ENCODE data around the gene SCD. TPM values are rescaled to one million over a fixed set of nuclear protein-coding genes. Genes with fewer than 3 reads are reported as not detected.

The SCD gene
- total and polyA plus RNA-seq, 4 donors = 43.4 to 1,255 (median 234) TPM

DNA sequence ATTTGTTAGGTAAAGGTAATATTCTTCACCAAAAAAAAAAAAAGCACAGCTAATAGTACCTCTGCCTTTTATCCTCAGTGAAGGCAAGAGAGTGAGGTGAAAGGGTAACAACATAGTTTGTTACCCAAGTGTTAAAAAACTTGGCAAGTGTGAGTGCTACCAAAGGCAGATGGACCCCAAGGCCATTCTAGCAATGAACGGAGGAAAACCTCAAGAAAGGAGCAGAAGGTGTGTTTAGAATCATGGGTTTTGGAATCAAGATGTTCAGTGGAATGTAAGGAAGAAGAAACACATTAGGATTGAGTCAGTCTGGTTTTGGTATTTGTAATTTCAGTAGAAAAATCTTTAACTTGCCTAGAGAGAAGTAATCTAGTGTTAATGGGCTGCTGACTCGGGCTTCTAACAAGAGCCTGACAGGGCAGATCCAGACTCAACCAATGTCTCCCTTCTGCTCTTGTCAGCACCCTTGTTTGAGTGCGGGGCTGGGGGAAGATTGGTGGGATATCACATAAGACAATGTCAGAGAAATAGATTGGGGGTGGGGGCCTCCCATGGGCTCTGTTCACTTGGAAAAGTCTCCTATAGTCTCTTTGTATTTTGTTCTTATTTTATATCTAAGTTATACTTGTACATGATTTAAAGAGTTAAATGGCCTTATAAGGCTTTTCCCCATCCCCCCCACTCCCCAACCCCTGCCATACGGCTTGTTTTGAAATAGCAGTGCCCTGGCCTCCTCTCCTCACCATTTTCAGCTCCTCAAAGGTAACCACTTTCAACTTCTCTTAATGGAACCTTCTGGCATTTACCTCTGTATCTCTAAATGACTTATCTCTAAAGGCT is 44.4 kb downstream of the SCD start:
- Histone ChIP-seq H3K9me3 (ENCODE audit: control insufficient read depth in 4 of 4, low read length in 3 of 4) (no peaks in the 10 kb centered on the region), H3K27ac (ENCODE audit: low read depth in 1 of 2, low read length in 2 of 2) (no peak overlapping the region), H3K4me3 (ENCODE audit: low read depth in 1 of 3, low read length in 3 of 3) (no peak overlapping the region), H3K36me3 (ENCODE audit: control insufficient read depth in 4 of 4, insufficient read depth in 3 of 4, low read depth in 1 of 4, low read length in 3 of 4) (no peaks in the 10 kb centered on the region), H3K27me3 (ENCODE audit: control insufficient read depth in 4 of 4, insufficient read depth in 4 of 4, low read length in 3 of 4) (no peaks in the 10 kb centered on the region), H3K4me1 (ENCODE audit: control insufficient read depth in 4 of 4, insufficient read depth in 4 of 4, low read length in 3 of 4) (peaks cover 0 to 5% (median 0%) of the 10 kb centered on the region in 4 donors), H3K9ac (ENCODE audit: low read depth in 1 of 2, low read length in 2 of 2) (no peak overlapping the region)
- no peak for DNase-seq (ENCODE audit: low spot score)
- 86% methylated on average over 4 of the region's 4 CpGs for WGBS
- TF ChIP-seq TAF1 (conservative IDR thresholded peaks at IDR 0.05) = no peak
- no peak for TF ChIP-seq RAD21 (IDR thresholded peaks at IDR 0.05)
- TF ChIP-seq, protein P1, sequence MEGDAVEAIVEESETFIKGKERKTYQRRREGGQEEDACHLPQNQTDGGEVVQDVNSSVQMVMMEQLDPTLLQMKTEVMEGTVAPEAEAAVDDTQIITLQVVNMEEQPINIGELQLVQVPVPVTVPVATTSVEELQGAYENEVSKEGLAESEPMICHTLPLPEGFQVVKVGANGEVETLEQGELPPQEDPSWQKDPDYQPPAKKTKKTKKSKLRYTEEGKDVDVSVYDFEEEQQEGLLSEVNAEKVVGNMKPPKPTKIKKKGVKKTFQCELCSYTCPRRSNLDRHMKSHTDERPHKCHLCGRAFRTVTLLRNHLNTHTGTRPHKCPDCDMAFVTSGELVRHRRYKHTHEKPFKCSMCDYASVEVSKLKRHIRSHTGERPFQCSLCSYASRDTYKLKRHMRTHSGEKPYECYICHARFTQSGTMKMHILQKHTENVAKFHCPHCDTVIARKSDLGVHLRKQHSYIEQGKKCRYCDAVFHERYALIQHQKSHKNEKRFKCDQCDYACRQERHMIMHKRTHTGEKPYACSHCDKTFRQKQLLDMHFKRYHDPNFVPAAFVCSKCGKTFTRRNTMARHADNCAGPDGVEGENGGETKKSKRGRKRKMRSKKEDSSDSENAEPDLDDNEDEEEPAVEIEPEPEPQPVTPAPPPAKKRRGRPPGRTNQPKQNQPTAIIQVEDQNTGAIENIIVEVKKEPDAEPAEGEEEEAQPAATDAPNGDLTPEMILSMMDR (IDR thresholded peaks at IDR 0.05; ENCODE audit: low read depth, low read length, missing input control) = no peak

DNA sequence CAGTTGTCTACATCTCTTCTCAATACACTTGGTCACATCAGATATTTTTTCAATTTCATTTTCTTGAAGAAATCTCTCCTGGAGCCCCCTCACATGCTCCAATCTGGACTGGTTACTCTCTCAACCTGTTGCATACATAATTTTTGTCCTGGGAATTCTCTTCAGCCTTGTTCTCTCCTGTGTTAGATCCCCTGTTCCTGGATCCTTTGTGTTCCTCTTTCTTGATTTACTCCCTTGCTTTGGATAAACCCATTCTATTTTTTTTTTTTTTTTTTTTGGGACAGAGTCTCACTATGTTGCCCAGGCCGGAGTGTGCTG is 45.6 kb downstream of the SCD start:
- Histone ChIP-seq H3K9me3 (ENCODE audit: control insufficient read depth in 4 of 4, low read length in 3 of 4) (no peaks in the 10 kb centered on the region), H3K27me3 (ENCODE audit: control insufficient read depth in 4 of 4, insufficient read depth in 4 of 4, low read length in 3 of 4) (no peaks in the 10 kb centered on the region), H3K4me3 (ENCODE audit: low read depth in 1 of 3, low read length in 3 of 3) (no peak overlapping the region), H3K4me1 (ENCODE audit: control insufficient read depth in 4 of 4, insufficient read depth in 4 of 4, low read length in 3 of 4) (peaks cover 0 to 5% (median 0%) of the 10 kb centered on the region in 4 donors), H3K9ac (ENCODE audit: low read depth in 1 of 2, low read length in 2 of 2) (no peak overlapping the region), H3K36me3 (ENCODE audit: control insufficient read depth in 4 of 4, insufficient read depth in 3 of 4, low read depth in 1 of 4, low read length in 3 of 4) (no peaks in the 10 kb centered on the region), H3K27ac (ENCODE audit: low read depth in 1 of 2, low read length in 2 of 2) (peak overlapping the region in 1 of 2 donors; percentile 16)
- 97% methylated on average over 1 of the region's 1 CpG for WGBS
- no peak for DNase-seq (ENCODE audit: low spot score)
- TF ChIP-seq, protein P2, sequence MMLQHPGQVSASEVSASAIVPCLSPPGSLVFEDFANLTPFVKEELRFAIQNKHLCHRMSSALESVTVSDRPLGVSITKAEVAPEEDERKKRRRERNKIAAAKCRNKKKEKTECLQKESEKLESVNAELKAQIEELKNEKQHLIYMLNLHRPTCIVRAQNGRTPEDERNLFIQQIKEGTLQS (IDR thresholded peaks at IDR 0.05) = no peak
- TF ChIP-seq HNF4A (conservative IDR thresholded peaks at IDR 0.05) (no peak), JUND (IDR thresholded peaks at IDR 0.05) (peak in 1 of 2 donors; percentile 5)
- TF ChIP-seq, protein P3, sequence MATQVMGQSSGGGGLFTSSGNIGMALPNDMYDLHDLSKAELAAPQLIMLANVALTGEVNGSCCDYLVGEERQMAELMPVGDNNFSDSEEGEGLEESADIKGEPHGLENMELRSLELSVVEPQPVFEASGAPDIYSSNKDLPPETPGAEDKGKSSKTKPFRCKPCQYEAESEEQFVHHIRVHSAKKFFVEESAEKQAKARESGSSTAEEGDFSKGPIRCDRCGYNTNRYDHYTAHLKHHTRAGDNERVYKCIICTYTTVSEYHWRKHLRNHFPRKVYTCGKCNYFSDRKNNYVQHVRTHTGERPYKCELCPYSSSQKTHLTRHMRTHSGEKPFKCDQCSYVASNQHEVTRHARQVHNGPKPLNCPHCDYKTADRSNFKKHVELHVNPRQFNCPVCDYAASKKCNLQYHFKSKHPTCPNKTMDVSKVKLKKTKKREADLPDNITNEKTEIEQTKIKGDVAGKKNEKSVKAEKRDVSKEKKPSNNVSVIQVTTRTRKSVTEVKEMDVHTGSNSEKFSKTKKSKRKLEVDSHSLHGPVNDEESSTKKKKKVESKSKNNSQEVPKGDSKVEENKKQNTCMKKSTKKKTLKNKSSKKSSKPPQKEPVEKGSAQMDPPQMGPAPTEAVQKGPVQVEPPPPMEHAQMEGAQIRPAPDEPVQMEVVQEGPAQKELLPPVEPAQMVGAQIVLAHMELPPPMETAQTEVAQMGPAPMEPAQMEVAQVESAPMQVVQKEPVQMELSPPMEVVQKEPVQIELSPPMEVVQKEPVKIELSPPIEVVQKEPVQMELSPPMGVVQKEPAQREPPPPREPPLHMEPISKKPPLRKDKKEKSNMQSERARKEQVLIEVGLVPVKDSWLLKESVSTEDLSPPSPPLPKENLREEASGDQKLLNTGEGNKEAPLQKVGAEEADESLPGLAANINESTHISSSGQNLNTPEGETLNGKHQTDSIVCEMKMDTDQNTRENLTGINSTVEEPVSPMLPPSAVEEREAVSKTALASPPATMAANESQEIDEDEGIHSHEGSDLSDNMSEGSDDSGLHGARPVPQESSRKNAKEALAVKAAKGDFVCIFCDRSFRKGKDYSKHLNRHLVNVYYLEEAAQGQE (IDR thresholded peaks at IDR 0.05) = no peak

DNA sequence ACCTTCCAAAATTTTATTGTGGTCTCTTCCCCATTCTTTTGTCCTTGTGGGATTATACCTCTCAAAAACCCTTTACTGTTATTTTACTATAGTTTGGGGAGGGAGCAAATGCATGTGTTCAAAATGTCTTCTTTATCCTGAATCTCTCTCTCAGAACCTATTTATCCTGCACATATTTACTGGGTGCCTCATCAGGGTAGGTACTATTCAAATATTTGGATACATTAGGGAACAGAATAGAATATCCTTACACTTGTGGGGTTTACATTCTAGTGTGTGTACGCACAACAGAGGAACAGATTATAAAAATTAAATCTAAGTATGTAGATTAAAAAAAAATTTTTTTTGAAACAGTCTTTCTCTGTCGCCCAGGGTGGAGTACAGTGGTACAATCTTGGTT is 48.6 kb downstream of the SCD start:
- no peak for DNase-seq (ENCODE audit: low spot score)
- H3K9me3 ChIP-seq (ENCODE audit: control insufficient read depth in 4 of 4, low read length in 3 of 4) = no peaks in the 10 kb centered on the region
- H3K27ac ChIP-seq (ENCODE audit: low read depth in 1 of 2, low read length in 2 of 2) = no peak overlapping the region
- H3K4me3 ChIP-seq (ENCODE audit: low read depth in 1 of 3, low read length in 3 of 3) = no peak overlapping the region
- H3K27me3 ChIP-seq (ENCODE audit: control insufficient read depth in 4 of 4, insufficient read depth in 4 of 4, low read length in 3 of 4) = no peaks in the 10 kb centered on the region
- H3K9ac ChIP-seq (ENCODE audit: low read depth in 1 of 2, low read length in 2 of 2) = no peak overlapping the region
- no peaks in the 10 kb centered on the region for H3K36me3 ChIP-seq (ENCODE audit: control insufficient read depth in 4 of 4, insufficient read depth in 3 of 4, low read depth in 1 of 4, low read length in 3 of 4)
- TF ChIP-seq, protein P4, sequence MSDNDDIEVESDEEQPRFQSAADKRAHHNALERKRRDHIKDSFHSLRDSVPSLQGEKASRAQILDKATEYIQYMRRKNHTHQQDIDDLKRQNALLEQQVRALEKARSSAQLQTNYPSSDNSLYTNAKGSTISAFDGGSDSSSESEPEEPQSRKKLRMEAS (IDR thresholded peaks at IDR 0.05) = no peak
- TF ChIP-seq SP1 (IDR thresholded peaks at IDR 0.05) (no peak), FOXA1 (IDR thresholded peaks at IDR 0.05) (no peak), JUND (IDR thresholded peaks at IDR 0.05) (no peak), YY1 (IDR thresholded peaks at IDR 0.05) (no peak)
- TF ChIP-seq, protein P5, sequence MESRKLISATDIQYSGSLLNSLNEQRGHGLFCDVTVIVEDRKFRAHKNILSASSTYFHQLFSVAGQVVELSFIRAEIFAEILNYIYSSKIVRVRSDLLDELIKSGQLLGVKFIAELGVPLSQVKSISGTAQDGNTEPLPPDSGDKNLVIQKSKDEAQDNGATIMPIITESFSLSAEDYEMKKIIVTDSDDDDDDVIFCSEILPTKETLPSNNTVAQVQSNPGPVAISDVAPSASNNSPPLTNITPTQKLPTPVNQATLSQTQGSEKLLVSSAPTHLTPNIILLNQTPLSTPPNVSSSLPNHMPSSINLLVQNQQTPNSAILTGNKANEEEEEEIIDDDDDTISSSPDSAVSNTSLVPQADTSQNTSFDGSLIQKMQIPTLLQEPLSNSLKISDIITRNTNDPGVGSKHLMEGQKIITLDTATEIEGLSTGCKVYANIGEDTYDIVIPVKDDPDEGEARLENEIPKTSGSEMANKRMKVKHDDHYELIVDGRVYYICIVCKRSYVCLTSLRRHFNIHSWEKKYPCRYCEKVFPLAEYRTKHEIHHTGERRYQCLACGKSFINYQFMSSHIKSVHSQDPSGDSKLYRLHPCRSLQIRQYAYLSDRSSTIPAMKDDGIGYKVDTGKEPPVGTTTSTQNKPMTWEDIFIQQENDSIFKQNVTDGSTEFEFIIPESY (IDR thresholded peaks at IDR 0.05) = no peak
- WGBS = 73% methylated on average over 2 of the region's 2 CpGs
- H3K4me1 ChIP-seq (ENCODE audit: control insufficient read depth in 4 of 4, insufficient read depth in 4 of 4, low read length in 3 of 4) = peaks cover 0 to 5% (median 0%) of the 10 kb centered on the region in 4 donors
